ENCODE measurements around the gene ATP11B.

GRCh38 chr3:182783106-182783505, 10.2 kb upstream of the ATP11B start:
- TF ChIP-seq CTCF (conservative IDR thresholded peaks at IDR 0.05; ENCODE audit: low read depth, low read length) (no peak), EZH2 (IDR thresholded peaks at IDR 0.05; ENCODE audit: borderline replicate concordance, low read depth, low read length, poor library complexity, severe bottlenecking) (no peak)

Data from A673 (cell line).